Uterus (tissue), 4 donors: Measurements from ENCODE around the gene ARL2BP. TPM values are rescaled to one million over a fixed set of nuclear protein-coding genes. Genes with fewer than 3 reads are reported as not detected.

Source experiments
- DNase-seq, 2 donors: peaks; one replicate each; pipeline ENCODE4 v3.0.0-alpha.2; 2019 to 2020
- H3K27ac ChIP-seq, 2 donors: fragments of 200-600 bp; sonication (generic); 1 replicate in 1 of 2; 2 replicates in 1 of 2; pipeline ENCODE4 v1.5.1; 2016 to 2018
- H3K27me3 ChIP-seq, 2 donors: fragments of 200-600 bp; sonication (generic); one replicate each; pipeline ENCODE4 v1.5.1; 2018 to 2019; ENCODE audit warnings: control low read depth in 1 of 2
- H3K36me3 ChIP-seq, 2 donors: fragments of 200-600 bp; sonication (generic); one replicate each; pipeline ENCODE4 v1.5.1; 2019; ENCODE audit warnings: control low read depth in 1 of 2
- H3K4me1 ChIP-seq, 2 donors: fragments of 200-600 bp; sonication (generic); one replicate each; pipeline ENCODE4 v1.5.1; 2018 to 2019; ENCODE audit warnings: control low read depth in 1 of 2
- H3K4me3 ChIP-seq, 2 donors: fragments of 200-600 bp; sonication (generic); 1 replicate in 1 of 2; 2 replicates in 1 of 2; pipeline ENCODE4 v1.5.1; 2018 to 2019; ENCODE audit warnings: mild to moderate bottlenecking in 1 of 2
- H3K9me3 ChIP-seq, 2 donors: fragments of 200-600 bp; sonication (generic); one replicate each; pipeline ENCODE4 v1.5.1; 2019; ENCODE audit warnings: control low read depth in 1 of 2
- POLR2A ChIP-seq, 2 donors: fragments of 450-650 bp; IDR thresholded peaks; one replicate each; pipeline ENCODE4 v1.6.1; 2016; ENCODE audit warnings: antibody characterized with exemption in 2 of 2, mild to moderate bottlenecking in 1 of 2, moderate library complexity in 1 of 2
- intact Hi-C: fragments of 100-400 bp; cut with DNase I; formaldehyde crosslinking; loops from one replicate; pipeline ENCODE4 v1.15.1; 2023; ENCODE audit warnings: low total_unique reads
- total RNA-seq, 4 donors: library from RNA; depleted of rRNA in 3 of 4; stranded (reverse); fragments of >200 nt in 3 of 4; gene quantifications; one replicate each; pipeline versions ENCODE4 v1.1.0 to v1.2.4, GENCODE V29; 2014 to 2023
- TF ChIP-seq, protein P1 (sequence below), 4 experiments: fragments of 200-600 bp in 2 of 4; fragments of 450-650 bp in 2 of 4; sonication (generic) in 2 of 4; IDR thresholded peaks; one replicate each; pipeline ENCODE4 v1.5.1; 2016 to 2019; ENCODE audit warnings: antibody characterized with exemption in 4 of 4, mild to moderate bottlenecking in 2 of 4, moderate library complexity in 1 of 4
- donor health status: DM: yes; HTN: yes; CAD: no.

ARL2BP gene
- total RNA-seq, 4 donors from 2014 or later: 40.9 to 110 (median 57.8) TPM

DNA sequence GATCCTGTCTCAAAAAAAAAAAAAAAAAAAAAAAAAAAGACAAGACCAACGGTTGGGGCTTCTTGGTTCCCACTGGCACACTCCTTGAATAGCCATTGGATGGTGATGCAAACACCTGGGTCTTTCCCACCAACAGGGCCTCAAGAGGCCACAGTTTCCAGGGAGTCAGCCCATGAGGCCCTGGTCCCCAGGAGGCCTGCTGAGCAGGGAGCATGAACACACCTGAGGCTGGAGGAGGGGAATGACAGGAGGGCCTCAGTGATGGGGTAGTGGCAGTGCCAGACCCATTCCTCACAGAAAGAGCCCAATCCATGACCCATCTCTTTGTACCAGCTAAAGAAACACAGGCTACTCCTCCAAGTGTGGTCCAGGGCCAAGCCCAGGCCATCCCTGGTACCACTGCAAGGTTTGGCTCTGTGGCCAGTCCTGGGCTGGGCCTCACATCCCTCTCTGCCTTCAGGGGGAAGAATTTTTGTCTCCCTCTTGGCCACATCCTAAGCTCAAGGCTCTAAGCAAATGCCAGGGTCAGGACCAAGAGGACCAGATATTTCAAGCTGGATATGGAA lies 13.9 kb downstream of the ARL2BP start:
- Histone ChIP-seq H3K4me3 (no peak overlapping the region), H3K4me1 (no peaks in the 10 kb centered on the region), H3K36me3 (no peaks in the 10 kb centered on the region), H3K9me3 (no peaks in the 10 kb centered on the region), H3K27me3 (no peaks in the 10 kb centered on the region), H3K27ac (no peak overlapping the region)
- intact Hi-C loops: no loop called here
- TF ChIP-seq POLR2A (IDR thresholded peaks at IDR 0.05): no peak
- TF ChIP-seq, protein P1, sequence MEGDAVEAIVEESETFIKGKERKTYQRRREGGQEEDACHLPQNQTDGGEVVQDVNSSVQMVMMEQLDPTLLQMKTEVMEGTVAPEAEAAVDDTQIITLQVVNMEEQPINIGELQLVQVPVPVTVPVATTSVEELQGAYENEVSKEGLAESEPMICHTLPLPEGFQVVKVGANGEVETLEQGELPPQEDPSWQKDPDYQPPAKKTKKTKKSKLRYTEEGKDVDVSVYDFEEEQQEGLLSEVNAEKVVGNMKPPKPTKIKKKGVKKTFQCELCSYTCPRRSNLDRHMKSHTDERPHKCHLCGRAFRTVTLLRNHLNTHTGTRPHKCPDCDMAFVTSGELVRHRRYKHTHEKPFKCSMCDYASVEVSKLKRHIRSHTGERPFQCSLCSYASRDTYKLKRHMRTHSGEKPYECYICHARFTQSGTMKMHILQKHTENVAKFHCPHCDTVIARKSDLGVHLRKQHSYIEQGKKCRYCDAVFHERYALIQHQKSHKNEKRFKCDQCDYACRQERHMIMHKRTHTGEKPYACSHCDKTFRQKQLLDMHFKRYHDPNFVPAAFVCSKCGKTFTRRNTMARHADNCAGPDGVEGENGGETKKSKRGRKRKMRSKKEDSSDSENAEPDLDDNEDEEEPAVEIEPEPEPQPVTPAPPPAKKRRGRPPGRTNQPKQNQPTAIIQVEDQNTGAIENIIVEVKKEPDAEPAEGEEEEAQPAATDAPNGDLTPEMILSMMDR (IDR thresholded peaks at IDR 0.05): no peak
- no peak for DNase-seq

DNA sequence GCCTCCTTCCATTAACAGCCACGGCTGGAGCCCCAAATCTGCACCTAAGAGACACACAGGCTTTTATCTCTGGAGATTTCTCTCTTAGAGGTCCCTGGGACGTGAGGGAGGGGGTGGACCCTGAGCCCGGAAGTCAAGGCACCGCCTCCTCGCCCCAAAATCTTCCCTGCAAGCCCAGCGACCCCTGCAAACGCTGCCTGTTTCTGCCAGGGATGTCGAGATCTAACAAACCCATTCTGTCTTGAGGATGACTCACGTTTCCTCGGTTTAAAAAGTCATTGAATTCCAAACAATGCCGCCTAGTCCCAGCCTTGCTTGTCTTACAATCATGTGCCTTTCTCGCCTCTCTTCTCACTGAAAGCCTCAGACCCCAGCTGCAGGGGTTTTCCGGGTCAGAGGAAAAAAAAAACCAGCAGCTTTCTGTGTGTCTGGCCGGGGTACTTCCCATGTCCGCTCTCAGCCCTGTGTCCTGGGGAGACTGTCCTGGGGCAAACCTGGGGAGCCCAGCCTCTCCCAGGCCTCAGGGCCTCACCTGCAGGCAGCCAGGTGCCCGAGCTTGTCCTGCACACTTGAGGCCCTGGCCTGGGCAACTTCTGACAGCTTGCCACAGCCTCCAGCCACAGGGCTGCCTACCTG lies 15.4 kb downstream of the ARL2BP start:
- H3K4me1 ChIP-seq: no peaks in the 10 kb centered on the region
- no peaks in the 10 kb centered on the region for H3K9me3 ChIP-seq
- H3K27ac ChIP-seq: peak overlapping the region; percentile 59 to 70
- no peak overlapping the region for H3K4me3 ChIP-seq
- H3K36me3 ChIP-seq: no peaks in the 10 kb centered on the region
- no peak for DNase-seq
- TF ChIP-seq, protein P1 (IDR thresholded peaks at IDR 0.05): no peak
- TF ChIP-seq POLR2A (IDR thresholded peaks at IDR 0.05): no peak
- no peaks in the 10 kb centered on the region for H3K27me3 ChIP-seq
- intact Hi-C loops: no loop called here

DNA sequence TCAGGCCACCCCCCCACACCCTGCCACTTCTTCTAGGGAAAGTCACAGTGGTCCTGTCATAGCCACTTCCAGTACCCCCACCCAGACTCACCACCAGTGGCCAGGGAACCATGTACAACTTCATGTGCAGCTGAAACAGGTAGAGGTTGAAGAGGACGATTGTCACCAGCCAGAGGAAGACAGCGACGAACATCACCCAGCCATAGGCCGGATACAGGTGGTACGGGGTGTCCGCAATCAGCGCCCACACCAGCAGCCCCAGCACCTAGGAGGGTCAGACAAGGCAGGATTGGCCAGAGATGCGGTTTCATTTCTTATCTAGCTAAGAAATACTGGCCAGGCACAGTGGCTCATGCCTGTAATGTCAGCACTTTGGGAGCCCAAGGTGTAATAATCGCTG lies 16.7 kb downstream of the ARL2BP start:
- Histone ChIP-seq H3K27ac (peak overlapping the region in 1 of 2 donors; percentile 70), H3K27me3 (no peaks in the 10 kb centered on the region), H3K4me1 (no peaks in the 10 kb centered on the region), H3K9me3 (no peaks in the 10 kb centered on the region), H3K4me3 (no peak overlapping the region), H3K36me3 (no peaks in the 10 kb centered on the region)
- no peak for DNase-seq
- TF ChIP-seq, protein P1 (IDR thresholded peaks at IDR 0.05): no peak
- no peak for TF ChIP-seq POLR2A (IDR thresholded peaks at IDR 0.05)
- intact Hi-C loops: no loop called here

DNA sequence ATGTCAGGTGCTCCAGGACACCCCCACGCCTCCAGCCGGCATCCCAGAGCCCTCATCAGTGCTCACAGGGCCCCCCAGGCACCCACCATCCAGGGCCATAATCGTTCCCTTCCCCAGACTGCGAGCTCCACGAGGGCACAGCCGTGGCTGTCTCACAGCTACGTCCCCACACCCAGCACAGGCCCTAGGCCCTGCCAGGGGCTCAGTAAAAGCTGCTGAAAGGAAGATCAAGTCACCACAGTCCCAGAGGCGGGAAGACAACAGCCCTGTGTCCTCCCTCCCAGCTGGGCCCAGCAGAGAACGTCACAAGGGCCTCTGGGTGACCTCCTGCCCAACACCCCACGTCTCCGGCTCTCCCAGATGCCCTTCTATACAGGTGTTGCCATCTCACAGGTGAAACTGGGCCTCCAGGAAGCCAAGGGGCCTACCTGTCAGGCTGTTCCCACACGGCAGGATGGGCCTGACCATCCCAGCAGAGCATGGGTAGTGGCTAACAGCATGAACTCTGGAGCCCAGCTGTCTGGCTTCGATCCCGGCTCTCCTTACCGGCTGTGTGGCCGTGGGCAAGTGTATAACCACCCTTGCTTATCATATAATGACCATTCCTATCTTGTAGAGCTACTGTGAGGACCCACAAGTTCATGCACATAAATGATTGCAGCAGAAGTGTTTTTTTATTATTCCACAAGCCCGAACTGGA lies 17.9 kb downstream of the ARL2BP start:
- intact Hi-C loops: no loop called here
- H3K4me3 ChIP-seq: no peak overlapping the region
- no peaks in the 10 kb centered on the region for H3K27me3 ChIP-seq
- TF ChIP-seq, protein P1 (IDR thresholded peaks at IDR 0.05): no peak
- no peak for TF ChIP-seq POLR2A (IDR thresholded peaks at IDR 0.05)
- no peaks in the 10 kb centered on the region for H3K36me3 ChIP-seq
- no peaks in the 10 kb centered on the region for H3K4me1 ChIP-seq
- H3K9me3 ChIP-seq: no peaks in the 10 kb centered on the region
- no peak for DNase-seq
- H3K27ac ChIP-seq: no peak overlapping the region
